GM21723 (cell line): ENCODE results near the gene FIBCD1.

Experiments used
- ATAC-seq: cut with Tn5 transposase; IDR thresholded peaks from one replicate; pipeline ENCODE4 v1.9.1; 2021; ENCODE audit warnings: mild to moderate bottlenecking, moderate library complexity; ENCODE audit not compliant: unreplicated experiment

FIBCD1 gene

DNA sequence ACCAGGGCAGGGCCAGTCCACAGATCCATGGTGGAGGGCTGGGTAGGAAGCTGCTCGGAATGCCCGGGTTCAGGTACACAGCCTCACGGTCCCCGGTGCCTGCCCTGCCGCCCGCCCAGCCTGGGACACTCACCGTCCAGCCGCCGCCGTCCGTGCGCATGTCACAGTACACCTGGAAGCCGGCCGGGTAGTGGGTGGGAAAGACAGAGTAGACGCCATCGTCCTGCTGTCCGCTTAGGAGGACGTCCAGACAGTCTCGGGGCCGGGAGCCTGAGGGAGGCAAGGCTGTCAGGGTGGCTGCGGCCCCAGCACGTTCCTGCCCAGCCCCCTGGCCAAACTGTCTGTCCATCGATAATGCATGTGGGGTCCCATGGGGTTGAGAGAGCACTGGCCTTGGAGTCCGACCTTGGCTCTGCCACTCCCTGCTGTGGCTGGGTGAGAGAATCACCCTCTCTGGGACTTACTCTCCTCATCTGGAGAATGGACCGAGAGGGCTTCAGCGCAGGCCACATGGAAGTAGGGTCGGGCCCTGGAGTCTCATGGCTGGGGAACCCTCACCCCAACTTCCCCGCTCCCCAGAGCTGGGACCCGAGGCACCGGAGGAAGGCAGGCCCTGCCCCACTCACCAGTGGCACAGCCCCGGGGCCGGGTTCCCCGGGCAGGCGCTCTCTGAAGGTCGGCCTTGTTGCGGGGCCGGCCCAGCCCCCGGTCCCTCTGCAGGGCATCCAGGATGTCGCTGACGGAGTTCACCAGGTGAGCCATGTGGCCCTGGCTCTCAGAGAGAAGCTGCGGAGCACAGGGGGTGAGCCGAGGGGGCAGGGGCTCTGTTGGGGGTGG, 15.2 kb downstream of the FIBCD1 start:
- ATAC-seq: no peak

DNA sequence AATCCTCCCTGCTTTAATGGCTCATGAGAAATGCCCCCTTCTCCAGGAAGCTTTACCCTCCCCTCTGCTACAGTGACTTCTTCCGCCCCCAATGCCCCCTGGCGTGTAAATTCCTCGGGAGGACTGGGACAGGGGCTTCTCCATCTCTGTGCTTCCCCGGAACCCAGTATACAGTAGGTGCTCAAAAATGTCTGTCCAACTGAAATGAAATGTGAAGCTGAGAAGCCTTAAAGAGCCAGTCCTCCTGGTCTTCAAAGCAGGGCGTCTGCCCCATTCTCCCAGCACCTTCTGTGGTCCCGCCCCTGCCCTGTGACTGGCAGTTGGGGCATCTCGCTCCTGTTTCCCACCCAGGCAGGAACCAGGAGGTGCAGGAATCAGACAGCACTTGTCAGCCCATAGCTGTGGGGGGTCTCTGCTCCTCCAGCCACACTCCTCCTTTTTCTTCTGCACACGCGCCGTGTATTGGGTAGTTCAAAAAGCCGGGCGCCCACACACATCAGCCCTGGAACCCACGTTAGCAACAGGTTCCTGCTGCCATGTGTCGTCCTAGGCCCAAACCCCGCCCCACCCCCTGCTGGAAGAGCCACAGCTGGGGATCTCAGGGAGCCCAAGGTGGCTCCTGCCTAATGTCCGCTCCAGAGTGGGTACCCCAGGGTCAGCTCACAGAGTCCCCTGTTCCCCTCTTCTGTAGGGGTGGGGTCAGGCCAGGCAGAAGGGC, 16.0 kb downstream of the FIBCD1 start:
- ATAC-seq: no peak

DNA sequence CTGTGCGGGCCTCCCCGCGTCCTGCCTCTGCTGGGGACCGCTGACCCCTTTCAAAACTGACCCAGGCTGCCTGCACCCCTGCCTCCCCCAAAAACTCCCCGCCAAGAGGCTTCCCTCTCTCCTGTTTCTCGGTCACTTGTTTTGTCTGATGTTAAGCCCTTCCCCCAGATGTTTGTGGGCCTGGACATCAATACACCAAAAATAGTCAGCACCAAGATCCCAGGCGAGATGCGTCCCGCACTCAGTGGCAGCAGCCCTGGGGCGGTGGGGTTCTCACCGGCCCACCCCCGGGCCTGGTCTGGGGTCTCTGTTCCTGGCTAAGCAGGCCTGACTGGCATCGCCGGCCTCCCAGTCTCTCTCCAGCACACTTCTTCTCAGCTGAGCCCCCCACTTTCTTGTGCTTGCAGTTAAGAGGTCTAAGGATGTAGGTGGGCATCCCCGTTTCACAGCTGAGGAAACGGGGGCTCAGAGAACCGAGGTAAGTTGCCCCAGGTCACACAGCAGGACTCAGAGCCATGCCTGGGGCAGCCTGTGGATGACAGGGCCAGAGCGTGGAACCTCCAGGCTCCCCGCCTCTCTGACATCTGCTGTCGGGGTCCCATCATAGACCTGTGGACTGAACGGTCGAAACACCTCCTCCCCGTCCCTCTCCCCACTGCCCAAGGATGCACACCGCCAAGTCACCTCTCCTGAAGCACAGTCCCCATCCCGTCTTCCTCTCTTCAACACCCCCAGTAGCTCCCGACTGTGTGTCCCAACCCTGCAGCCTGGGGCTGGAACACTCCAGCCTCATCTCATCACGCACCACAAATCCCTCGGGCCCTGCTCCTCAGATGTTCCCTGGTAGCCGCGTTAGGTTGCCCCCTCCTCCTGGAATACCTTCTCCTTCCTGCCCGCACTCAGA, 16.8 kb downstream of the FIBCD1 start:
- ATAC-seq: no peak

DNA sequence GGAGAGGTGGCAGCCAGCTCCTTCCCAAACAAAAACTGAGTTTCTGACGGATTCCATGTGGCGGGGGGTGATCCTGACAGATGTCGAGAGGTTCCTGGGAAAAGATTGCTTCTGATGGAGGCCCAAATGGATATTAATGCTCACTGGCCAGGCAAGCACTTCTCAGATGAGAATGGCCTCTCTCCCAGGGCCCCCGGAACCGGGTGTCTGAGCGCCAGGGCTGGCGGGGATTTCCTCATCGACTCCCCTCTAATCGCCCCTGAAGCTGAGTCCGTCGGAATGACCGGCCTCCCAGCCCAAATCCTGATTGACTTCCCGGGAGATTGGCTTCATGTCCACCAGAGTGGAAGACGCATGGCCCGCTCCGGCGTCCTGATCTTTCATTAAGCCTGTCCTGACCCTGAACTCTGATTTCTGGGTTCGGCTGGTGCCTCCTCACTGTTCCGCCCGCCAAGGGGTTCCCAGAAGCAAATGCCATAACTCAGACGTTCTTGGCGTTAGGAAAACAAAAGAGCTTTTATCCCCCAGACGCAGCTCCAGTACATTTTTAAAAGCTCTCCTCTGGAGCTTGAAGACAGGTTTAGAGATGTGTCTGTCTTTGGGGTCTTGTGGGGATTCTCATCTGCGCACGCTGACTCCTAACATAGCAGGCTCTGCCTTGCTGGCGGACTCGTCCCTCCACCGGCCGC, 17.6 kb downstream of the FIBCD1 start:
- no peak for ATAC-seq

DNA sequence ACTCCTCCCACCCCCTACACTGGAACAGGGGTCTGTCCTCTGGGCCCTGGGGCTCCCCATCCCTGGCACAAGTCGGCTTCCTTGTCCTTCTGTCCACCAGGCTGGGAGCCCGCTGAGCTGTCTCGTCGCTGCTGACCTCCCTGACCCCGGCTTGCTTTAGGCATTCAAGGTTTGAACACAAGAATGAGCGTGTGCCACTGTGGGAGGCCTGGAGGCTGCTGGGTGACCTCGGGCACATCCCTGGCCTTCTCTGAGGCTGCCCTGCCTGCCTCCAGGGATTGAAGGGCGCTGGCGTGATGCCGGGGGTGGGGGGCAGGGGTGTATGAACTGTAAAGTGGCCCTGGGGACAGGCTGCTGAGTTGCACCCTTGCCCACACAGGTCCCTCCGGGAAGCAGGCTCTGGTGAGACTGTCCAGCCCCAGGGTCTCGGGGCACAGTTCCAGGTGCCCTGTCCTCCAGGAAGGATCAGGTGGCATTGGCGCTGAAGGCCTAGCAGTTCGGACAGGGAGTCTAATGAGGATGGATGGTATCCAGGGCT, 18.2 kb downstream of the FIBCD1 start:
- ATAC-seq: no peak

DNA sequence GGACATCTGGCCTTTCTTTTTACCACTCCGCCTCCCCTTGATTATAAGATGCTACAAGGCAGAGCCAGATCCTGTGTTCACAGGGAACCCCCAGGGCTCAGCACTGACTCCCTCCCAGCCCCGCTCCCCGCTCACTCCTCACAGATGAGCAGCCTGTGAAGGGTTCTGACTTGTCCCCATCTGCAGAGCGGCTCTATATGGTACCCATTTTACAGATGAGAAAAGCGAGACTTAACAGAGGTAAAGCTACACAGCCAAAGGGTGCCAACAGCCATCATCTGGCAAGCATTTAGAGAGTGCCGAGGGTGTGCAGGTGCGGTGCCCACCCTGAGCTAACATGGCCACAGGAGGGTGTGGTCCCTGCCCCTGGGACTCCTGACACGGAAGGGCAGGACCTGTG, 18.8 kb downstream of the FIBCD1 start:
- ATAC-seq: no peak

DNA sequence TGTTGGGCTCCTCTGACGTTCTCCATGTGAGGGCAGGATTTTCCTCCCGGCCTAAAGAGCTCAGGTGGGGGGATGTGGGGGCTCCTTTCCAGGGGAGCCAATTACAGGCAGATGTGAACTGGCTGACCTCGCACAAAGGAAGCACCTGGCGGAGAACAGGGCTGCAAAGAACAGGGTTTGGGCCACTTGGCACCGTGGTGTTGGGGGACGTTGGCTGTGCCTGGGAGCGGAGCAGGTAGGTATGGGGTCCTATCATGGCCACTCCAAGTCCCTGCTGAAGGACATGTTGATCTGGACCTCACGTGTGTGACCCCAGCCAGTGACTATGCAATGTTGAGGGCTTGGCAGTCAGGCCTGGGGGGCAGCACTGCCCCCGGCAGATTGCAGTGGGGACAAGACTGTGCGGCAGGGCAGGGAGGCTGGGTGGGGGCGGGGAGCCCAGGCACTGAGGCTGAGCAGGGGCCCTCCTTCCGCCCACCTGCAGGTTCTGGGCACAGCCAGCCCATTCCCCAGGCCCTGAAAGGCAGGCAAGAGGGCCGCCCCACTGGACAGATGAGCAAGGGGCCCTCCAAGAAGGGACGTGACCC, 19.4 kb downstream of the FIBCD1 start:
- no peak for ATAC-seq

DNA sequence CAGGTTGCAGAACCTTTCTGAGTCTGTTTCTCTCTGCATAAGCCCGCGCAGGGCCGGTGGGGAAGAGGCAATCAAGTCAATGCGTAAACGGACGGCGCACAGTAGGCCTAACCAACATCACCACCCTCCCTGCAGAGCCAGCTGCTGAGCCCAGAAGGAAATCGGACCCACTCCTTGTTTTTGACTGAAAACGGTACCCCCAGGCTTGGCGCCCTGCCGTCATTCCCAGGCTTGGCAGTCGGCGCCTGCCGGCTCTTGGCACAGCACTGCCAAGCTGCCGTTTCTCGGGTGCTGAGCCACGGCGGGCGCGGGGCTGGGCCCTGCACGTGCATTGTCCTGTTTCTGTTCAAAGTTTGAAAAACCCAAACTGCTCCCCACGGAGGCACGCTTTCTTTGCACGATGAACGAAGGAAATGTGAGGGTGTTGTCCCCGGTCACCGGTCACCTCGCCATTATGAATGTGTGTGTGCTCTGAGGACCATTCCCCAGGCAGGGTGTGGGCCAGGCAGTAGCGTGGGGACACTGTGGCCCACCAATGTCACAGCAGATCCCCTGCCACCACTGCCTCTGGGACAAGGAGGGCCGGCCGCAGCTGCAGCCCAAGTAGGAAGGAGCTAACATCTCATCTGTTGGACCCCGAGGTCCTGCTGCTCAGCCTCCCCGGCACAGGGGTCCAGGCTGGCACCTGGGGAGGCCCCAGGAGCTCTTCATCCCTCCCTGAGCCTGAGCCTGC, 20.1 kb downstream of the FIBCD1 start:
- ATAC-seq: no peak

DNA sequence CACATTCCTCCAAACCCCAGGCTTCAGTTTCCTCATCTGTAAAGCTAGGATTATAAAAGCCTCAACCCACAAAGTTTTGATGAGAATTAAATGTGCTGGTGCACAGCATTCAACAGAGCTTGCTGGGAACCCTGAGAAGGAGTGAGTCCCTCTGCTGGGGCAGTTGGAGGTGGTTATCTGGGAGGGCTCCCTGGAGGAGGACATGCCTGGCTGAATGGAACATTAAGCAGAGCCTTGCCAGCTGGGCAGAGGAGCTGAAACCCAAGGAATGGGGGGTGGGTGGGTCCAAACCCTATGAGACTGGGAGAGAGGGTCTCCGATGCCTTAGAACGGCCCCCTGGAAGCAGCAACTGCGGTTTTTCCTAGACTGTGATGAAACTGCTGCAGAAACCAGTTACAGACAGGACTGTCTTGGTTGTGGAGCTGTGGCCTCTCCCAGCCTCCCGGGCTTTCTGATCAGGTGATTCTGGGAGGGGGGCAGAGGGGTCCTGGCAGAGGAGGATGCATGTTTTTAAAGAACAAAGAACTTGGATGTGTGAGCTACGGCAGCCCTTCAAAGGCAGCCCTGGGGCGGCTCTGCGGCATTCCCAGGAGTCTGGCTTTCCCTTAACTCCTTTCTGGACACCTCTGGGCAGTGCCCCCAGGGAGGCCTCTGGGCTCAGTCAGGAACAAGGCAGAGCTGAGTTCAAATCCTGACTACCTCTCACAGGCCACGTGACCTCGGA, 20.8 kb downstream of the FIBCD1 start:
- ATAC-seq: no peak

DNA sequence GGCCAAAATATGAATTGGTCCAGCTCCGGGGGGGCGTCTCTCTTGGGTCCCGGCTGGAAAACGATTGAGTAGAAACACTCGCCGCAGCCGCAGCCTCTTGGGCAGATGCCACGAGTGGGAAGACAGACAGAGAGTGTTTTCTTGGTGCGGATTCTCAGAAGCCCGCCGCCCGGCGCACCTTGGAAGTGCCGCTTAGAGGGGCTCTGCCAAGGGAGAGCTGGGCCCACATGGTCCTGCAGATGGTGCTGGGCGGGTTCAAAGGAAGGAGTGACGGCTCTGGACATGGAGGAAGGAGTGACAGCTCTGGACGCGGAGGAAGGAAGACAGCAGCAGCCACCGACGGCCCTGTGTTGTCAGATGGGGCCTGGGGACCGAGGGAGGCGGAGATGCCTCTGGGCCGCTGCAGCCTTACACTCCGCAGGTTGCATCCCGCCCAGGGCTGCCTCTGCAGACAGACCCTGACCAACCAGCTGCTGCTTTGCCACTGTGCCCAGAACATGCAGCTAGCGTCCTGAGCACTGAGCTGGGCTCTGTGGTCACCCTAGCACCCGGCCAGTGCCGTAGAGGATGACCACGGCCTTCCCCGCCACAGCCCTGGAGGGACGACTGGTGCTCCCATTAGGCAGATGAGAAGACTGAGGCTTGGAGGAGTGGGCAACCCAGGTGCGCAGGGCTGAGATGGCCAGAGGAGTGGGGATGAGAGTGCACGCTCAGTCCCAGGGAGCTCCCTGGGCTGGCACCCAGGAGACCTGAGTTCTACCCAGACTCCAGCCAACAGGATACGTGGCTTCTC, 21.7 kb downstream of the FIBCD1 start:
- no peak for ATAC-seq

DNA sequence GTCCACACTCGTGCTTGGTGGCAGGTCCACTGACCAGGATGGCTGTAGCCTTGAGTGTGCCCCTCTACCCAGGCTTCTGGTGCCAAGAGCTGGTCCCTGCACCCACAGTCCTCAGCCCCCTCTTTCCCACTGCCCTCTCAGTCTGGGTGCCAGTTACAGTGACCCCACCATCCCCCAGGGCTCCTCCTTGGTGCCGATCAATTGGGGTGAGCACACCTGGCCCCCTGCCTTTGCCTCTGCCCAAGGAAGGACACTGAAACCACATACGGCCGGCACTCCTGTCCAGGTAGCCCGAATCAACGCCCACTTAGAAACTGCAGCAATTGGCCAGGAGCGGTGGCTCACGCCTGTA, 24.0 kb downstream of the FIBCD1 start:
- no peak for ATAC-seq

DNA sequence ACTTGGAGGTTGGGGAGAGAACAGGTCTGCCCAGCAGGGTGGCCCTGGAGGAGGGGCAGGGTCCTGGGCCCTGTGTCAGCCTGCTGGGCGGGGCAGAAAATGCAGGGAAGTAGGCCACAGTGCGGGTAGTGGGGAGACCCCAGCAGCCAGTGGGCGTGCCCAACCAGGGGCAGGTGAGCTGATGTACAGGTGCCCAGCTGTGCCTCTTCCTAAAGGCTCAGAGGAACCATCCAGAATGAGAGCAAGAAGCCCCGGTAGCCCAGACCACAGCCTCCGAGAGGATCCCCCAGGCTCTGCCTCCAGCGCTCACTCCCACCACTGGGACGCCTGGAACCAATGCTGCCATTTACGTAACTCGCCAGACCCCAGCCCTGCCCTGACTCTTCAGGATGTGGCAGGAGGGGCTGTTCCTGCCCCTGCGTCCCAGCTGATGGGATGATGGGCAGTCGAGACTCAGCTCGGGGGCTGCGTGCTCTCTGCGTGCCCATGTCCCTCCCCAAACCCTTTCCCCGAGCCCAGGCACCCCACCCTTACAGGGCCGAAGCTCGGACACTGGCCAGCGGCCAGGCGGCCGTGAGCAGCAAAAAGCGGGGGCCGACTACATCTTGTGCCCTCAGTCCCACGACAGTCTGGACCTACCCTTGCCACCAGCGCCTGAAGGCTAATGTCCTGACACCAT, 24.5 kb downstream of the FIBCD1 start:
- no peak for ATAC-seq

DNA sequence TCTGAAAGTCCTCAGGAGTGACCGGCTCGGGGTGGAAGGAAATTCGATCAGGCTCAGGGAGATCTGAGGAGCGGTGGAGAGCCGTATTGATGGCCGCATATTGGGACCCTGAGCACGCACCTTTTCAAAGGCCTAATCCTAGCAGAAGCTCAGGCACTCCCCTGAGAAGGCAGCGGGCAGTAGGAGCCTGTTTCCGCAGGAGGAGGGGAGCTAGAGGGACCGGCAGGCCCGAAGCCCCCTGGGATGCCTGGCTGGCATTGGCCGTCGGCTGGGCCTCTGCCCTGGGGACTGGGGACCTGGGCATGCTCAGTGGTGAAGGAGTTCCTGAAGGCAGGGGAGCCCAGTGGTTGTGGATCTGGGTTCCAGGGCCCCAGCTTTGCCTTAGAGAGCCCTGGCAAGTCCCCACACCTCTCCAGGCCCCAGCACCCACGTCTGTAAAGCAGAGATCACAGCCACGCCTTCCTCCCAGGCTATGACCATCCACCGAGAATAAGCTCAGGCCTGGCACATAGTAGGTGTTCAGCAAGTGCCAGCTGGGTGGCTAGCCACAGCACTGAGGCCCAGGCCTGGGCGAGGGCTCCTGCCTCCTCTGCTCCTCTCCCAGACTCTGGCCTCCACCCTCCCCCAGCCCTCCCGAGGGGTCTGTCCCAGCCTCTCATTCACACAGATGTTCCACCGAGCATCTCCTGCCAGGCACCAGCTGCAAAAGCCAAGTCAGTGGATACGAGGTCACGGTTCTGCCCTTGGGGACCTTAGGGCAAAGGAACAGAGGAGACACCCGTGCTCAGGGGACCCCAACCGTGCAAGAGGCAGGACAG, 25.2 kb downstream of the FIBCD1 start:
- ATAC-seq: no peak

DNA sequence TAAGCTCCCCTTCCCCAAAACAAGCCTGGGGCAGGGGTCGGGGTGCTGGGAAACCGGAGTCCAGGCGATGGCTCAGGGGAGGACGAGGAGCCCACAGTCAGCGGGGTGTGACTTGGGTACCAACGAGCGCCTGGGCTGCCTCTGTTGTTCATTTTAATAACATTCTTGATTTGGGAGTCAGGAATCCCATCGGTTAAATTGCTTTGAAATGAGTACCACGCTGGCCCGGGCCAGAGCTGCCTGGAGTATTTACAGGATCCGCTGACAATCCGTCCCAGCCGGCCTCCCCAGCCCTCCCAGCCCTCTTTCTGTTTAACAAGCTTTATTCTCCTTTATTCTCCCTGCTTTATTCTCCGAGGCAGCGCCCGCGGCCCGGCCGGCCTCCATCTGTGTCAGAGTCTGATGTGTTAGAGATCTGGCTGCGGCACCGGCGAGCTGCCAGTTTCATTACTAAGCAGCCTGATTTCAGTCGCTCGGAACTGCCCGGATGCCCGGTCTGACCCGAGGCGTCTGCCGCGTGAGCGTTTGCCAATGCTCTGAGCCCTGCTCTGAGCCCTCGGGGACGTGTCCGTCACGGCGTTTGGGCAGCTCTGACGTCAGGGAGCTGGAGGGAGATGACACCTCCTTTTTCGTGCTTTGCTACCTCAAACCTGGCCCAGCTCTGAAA, 26.0 kb downstream of the FIBCD1 start:
- ATAC-seq: no peak

DNA sequence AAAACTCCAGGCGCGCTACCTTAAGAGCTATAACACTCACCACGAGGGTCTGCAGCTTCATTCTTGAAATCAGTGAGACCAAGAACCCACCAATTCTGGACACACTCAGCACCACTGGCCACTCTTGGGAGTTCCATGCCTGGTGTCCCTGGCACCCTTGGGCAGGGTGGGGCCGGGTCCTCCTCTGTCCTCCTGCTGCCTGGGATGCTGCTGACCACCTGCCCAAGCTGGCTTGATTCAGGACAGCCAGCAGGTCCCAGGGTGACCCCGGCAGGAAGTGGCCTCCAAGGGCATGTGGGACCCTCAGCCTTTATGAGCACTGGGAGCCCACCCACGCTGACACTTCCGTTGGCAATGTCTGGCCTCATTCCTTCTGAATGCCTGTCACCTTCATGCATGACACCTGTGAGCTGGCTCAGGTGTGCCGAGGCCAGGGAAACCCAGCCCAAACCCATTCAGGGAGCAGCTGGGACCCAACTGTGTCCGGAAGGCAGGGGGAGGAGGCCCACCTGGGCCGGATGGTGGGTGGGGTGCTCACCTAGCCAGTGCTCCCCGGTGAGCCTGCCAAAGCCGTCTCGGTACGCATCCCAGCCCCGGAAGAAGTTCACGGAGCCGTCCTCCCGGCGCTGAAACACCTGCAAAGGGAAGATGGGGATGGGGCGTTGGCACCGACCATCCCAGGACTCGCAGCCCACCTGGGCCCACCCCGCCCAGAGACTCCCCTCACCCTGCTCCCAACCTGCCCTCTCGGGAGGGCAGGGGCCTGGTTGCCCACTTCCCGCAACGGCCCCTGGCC, 27.6 kb downstream of the FIBCD1 start:
- no peak for ATAC-seq
